ENCODE data around the gene PML.
A peak's percentile ranks its signal among the peaks of the same experiment; 100 is the strongest.

PML gene

DNA sequence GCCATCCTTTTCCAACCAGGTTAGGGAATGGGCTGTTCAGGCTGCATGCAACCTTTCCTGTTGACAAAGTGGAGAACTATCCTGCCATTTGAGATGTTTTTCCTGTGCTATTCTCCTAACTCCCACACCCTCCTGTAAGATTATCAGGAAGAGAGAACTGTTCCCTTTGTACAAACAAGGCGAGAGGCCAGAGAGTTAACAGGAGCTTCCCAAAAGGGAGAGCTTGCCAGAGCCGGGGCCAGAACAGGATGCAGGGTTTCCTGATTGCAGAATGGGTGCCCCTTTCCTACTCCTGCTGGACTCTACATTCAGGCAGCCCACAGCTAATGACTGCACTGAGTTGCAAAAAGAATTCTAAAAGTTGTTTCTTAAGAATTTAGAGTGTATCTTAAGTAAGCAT is 17.1 kb downstream of the PML start:
- no peak for DNase-seq

DNA sequence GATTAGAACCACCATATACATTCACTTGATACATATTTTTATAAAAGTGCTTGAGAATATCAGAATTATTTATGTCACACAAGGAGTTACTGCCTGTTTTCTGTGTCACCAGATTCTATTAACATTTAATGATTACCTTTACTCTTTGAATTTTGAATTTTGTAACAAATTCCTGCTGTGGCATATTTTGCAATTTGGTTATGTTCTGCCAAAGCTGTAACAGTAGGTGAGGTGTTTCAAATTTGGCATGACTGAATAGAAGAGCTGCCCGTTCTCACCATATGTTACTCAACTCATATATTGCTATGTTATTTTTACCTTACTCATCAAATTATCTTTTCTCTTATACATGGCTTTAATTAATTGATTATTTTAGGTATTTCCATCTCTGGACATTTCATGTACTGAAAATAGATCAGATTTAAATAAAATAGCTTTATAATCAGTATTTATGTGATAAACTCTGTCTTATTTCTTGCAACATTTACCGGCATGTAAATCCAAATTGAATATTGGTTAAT is 18.9 kb downstream of the PML start:
- DNase-seq: no peak

DNA sequence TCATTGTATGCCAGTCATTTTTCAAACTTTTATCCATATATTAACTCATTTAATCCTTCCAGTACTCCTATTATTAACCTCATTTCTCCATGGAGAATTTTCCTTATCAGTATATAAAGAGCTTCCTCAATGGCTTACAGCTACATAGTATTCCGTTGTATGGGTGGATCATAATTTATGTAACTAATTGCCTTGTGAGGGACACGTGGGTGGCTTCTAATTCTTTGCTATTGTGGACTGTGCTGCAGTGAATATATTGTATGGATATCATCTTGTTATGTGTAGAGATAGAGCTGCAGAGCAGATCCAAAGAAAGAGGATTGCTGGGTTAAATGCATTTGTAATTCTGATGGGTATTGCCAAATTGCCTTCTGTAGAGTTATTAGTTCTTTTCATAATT is 25.2 kb downstream of the PML start:
- no peak for DNase-seq

DNA sequence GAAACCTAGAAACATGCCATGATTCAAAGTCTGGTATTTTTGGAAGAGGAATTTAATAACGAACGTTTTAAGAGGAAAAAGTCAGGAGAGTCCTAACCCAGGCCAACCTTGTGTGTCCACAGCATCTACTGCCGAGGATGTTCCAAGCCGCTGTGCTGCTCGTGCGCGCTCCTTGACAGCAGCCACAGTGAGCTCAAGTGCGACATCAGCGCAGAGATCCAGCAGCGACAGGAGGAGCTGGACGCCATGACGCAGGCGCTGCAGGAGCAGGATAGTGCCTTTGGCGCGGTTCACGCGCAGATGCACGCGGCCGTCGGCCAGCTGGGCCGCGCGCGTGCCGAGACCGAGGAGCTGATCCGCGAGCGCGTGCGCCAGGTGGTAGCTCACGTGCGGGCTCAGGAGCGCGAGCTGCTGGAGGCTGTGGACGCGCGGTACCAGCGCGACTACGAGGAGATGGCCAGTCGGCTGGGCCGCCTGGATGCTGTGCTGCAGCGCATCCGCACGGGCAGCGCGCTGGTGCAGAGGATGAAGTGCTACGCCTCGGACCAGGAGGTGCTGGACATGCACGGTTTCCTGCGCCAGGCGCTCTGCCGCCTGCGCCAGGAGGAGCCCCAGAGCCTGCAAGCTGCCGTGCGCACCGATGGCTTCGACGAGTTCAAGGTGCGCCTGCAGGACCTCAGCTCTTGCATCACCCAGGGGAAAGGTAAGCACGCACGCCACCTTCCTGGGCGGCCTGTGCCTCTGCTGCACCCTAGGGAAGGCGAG is 28.4 kb downstream of the PML start:
- no peak for DNase-seq

DNA sequence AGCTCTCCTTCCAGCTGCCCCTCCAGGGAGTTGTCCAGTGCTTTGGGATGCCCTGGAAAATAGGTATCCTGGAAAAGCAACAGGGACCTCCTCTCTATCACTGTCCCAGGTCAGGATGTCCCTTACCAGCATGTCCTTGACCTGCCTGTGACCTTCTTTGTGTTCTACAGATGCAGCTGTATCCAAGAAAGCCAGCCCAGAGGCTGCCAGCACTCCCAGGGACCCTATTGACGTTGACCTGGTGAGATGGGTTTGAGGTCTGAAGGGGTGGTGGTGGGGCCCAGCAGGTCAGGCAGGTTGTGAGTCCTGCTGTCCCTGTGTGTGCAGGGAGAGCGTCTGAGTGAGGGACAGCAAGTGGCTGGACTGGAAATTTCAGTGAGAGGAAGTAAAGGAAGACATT is 30.2 kb downstream of the PML start:
- no peak for DNase-seq

DNA sequence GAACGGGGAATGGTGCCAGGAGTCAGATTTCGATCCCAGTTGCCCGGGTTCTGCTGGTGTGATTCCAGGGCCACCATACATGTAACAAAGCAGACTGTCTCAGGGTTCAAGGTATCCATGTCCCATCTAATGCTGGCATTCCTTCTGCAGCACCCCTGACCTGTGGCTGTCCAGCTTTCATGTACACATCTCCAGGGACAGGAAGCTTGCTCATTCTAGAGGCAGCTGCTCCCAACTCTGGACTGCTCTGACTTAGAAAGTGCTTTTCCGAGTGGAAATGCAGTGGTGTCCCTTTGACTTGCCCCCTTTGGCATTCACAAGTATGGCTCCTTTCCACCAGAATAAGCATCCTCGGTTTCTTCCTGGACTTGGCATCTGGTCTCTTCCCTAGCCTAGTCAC is 30.9 kb downstream of the PML start:
- peak; percentile 61 for DNase-seq

DNA sequence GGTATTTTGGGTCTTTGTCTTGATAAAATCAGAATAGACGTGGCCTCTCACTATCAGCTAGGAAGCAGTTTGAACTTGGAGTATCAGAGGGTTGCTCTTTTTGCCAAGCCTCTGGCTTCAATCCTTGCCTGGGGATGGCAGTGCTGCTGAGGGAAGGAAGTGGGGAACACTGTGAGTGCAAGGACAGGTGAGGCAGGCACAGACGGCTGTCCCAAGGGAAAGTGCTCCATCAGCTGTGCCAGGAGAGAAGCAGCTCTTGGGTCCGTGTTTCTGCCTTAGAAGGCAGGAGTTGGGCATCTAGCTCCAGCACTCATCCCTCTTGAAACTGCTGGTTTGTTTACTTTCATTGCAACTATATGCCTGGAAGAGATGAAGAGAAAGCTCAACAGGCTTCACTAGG is 33.2 kb downstream of the PML start:
- DNase-seq: no peak

DNA sequence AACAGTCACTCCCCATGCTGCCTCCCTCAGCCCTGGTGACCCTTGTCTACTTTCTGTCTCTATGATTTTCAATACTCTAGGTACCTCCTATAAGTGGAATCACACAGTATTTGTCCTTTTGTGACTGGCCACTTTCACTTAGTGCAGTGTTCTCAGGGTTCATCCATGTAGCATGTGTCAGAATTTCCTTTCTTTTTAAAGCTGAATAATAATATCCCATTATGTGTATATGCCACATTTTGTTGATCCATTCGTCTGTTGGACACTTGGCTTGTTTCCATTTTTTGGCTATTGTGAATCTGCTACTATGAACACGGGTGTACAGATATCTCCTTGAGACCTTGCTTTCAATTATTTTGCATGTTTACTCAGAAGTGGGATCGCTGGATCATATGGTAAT is 34.1 kb downstream of the PML start:
- no peak for DNase-seq

DNA sequence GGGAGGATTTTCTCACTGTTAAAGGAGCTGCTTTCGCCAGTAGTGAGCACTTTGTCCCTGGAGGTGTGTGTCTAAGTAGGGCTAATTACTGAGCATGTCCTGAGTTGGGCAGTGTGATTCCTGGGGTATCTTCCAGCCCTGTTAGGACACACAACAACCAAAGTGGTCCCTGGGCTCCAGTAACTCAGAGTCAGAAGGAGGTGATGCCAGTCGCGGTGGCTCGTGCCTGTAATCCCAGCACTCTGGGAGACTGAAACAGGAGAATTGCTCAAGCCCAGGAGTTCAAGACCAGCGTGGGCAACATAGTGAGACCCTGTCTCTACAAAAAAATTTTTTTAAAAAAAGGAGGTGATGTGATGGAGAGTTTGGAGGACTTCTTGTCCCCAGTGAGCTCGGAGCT is 37.5 kb downstream of the PML start:
- DNase-seq: no peak

DNA sequence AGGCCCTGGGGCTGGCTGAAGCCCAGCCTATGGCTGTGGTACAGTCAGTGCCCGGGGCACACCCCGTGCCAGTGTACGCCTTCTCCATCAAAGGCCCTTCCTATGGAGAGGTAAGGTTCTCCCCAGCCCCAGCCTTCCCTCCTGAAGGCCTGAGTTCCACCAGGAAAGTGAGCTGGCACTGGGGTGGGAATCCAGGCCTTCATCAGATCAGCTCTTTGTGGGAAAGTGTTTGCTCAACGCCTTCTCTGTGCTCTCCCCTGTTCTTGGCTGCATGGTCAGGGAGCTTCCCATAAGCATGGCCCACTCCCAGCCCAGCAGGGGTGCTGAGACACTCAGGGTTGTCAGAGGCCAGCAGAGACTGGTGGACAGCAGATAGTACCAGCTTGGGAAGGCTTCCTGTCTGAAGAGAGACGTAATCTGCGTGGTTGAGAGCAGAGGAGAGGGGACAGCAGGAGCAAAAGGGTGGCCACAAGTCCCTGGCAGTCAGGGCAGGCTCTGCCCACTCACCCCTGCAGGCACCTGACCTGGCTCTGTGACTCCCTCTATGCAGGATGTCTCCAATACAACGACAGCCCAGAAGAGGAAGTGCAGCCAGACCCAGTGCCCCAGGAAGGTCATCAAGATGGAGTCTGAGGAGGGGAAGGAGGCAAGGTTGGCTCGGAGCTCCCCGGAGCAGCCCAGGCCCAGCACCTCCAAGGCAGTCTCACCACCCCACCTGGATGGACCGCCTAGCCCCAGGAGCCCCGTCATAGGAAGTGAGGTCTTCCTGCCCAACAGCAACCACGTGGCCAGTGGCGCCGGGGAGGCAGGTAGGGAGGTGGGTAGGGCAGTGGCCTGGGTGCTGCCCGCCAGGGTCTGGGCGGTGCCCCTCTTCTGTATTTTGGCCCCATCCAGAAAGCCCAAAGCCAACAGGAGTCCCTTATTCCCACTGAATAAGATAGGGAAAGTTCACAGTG is 38.4 kb downstream of the PML start:
- no peak for DNase-seq

DNA sequence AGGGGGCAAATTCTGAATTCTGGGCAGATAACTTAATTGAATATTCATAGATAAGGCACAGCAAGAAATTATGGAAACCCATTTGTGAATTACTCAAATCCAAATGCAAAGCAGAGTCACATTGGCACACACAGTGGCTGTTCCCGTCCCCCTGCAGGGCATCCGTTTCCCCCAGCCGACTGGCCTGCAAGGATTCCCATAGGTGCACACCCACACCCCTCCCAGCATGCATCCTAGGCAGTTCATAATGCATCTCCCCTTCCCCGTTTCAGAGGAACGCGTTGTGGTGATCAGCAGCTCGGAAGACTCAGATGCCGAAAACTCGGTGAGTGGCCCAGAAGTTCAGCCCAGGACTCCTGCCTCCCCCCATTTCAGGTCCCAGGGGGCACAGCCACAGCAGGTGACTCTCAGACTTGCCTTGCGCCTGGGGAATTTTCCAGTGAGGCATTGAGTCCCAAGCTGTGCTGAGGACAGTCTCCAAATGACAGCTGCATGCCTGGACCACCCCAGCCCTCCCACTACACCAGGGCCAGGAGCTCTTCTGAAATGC is 39.8 kb downstream of the PML start:
- DNase-seq: no peak

DNA sequence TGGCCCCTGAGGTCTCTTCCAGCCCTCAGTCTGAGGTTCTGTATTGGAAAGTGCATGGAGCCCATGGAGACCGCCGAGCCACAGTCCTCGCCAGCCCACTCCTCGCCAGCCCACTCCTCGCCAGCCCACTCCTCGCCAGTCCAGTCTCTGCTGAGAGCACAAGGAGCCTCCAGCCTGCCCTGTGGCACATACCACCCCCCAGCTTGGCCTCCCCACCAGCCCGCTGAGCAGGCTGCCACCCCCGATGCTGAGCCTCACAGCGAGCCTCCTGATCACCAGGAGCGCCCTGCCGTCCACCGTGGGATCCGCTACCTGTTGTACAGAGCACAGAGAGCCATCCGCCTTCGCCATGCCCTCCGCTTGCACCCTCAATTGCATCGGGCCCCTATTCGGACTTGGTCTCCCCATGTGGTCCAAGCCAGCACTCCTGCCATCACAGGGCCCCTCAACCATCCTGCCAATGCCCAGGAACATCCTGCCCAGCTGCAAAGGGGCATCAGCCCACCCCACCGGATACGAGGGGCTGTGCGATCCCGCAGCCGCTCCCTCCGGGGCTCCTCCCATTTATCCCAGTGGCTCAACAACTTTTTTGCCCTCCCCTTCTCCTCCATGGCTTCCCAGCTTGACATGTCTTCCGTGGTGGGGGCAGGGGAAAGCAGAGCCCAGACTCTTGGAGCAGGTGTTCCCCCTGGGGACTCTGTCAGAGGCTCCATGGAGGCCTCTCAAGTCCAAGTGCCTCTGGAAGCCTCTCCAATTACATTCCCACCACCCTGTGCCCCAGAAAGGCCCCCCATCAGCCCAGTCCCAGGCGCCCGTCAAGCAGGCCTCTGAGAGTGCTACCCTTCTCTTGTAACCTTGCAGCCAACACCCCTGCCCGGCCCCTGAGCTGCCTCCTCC is 40.9 kb downstream of the PML start:
- no peak for DNase-seq

DNA sequence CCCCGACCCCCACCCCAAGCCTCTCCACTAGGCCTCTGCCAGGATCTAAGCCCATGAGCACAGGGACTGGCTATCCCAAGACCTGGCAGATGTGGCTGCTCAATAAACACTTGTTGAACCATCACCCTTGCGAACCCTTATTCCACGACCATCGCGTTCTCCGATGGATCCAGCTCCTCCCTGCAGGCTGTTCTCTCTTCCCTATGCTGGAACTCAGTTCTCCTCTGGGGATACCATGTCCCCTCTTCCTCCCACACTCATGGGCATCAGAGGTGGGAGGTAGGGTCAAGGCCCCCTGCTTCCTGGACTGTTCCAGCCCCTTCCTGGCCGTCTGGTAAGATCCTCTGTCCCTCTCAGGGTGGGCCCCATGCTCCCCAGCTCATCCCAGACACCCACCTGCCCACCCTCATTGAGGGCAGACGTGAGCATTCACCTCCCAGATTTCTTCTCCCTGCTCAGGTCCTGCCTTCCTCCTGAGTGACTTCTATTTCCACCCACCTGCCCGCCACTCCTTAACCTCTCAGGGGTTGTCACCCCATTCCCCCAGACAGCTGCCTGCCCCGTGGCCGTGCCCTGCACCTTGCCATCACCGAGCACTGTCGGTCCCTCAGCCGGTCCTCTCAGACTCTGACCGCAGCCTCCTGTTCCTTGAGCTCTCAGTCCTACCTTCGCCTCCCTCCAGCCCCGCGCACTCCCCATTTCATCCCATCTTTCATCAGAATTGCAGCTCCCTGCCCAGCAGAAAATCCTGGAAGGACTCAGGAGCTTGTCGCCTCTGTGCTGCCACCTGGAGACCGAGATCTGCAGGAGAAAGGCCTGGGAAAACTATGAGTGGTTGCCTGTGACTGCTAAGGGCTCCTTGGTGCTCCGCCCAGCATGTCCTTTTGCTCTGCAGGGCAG is 42.0 kb downstream of the PML start:
- peak; percentile 54 for DNase-seq

DNA sequence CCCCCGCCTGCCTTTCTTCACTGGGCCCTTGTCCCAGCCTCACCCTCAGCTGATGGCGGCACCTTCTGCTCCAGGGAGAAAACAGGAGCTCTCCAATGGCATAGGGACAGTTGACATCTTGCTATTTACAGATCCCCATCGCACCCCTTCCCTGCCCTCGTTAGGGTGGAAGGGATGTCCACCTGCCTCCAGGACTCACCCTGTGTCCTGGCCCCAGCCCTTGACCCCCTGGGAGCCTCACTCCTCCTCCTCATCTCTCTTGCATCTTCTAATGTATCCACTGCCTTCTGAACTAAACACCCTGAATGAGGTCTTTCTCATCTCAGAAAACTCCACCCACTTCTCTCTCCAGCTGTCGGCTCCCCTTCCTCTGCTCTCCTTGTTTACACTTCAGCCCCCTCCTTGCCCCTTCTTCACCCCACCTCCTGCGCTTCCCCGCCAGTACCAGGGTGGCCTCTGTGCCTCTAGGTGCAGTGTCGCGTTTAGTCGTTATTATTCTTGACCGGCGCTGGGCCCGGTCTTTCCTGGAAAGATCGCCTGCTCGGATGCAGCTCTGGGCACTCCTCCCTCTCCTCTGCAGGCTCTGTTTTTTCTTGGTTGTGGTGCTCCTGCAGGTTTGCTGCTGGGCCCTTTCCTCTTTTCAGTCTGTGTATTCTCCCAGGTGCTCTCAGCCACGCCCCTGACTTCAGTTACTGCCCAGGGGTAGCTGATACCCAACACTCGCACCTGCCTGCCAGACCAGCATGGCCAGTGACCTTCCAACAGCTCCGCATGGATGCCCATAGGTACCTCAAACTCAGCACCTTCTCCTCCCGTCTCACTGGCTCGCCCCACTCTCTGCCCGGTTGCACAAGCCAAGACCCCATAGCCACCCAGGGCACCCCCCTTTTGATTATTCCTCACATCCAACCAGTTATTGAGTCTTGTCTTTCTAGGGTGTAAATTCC is 42.9 kb downstream of the PML start:
- DNase-seq: no peak

DNA sequence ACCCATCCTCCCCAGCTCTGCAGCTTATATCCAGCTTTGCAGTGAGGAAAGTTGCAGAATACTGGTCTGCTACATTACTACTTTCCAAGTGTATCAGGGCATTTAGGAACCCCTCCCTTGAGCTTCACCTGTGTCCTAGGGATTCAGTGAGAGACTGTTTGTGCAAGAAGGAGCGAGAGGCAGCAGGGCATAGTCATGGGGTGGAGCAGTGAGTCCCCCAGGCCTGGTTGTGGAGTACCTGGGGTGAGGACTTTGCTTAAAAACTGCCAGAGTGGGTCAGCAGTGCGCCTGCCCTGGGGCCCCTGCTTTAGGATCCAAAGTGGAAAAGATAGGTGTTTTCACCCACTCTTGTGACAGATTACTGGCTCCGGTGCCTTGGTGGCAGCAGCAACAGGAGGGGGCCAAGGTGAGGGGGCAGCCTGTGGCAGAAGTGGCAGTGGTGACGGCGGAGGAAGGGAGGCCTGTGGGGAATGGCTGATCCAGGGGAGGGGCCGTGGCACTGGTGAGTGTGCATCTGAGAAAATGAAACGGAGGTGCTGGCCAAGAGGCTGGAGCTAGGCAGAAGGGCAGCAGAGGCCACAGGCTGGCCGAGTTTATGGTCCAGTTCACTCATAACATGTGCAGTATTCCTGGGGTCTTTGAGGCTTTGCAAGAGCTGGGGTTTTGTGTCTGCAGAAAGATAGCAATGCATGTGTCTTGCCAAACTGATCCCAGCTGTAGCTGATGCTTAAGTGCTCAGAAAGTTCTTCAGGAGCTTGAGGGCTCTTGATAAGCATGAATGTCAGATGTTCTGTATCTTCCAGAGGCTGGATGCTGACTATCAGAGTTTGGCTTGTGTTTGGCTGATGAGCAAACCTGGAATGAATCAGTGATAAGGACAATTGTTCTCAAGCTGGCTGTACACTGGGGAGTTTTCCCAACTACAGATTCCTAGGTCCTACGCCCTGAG is 44.5 kb downstream of the PML start:
- DNase-seq: peak; percentile 34

DNA sequence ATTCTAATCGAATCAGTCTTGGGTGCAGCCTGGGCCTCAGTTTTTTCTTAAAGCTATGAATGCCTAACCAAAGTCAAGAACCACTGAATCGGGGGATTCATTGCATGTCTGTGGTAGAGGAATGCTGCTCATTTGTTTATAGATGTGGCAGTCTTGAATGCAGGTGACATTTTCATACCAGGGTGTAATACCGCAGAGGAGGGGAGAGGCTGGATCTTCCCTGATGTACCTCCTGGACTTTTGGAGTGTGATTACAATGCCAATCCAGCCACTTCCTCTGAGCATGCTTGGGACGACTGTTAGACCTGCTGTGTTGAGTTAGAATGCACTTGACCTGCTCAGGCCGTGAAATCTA is 45.1 kb downstream of the PML start:
- DNase-seq: no peak

DNA sequence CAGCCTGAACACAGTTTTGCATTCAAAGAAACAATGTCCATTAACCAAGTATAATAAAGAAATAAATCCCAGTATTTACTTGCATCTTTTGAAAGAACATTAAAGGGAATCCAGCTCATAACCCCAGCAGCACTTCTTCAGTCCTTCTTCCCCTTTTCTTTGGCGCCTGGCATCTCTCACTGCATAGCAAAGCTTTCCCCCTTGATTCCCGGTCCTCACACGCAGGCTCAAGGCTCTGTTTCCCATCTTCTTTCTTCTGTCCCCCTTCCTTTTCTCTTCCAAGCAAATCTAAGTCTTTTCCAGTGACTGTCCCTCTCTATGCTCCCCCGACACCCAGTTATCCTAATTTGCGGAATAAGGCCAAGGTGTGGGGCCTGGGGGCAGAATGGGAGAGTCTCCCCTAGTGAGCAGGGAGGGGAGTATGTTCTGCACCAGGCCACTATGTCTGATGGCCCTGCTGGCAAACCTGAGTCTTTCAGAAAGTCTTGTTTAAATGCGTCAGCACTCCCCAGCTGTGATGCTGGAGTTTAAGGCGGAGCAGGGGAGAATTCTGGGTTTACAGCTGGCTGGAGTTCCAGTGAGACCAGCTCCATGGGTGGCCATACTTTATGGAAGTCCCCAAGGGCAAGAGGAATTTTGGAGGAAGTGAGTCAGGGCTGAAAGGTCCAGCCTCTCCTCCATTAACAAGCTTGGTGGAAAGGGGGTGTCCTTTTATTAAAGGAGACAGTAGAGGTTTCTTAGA is 45.8 kb downstream of the PML start:
- peak; percentile 97 for DNase-seq

DNA sequence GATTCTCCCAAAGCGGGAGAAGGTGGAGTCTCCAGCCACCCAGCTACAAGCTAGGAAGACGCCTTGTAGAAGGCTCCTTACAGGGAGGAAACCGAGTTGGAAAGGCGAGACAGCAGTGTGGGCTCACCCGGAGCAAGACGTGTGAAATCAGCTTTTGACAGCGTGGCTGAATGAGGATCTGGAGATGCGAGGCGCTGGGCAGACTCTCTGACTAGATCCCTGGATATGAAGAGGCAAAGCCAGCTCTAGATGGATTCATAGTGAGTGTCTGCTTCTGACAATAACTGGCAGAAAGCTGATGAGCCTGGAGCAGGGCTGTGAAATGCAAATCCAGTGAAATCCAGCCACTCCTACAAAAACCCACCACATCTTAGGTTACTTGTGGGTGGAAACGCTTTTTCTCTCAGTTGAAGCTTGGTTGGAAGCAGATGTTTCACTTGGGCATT is 46.8 kb downstream of the PML start:
- DNase-seq: no peak

All from EL (cell line).